GM18873 (cell line): Measurements from ENCODE around the gene SIGLEC11.
A peak's percentile ranks its signal among the peaks of the same experiment; 100 is the strongest.

ENCODE experiments used
- ATAC-seq: cut with Tn5 transposase; IDR thresholded peaks from one replicate; pipeline ENCODE4 v1.9.1; 2021; ENCODE audit warnings: mild to moderate bottlenecking, moderate library complexity, moderate number of reproducible peaks; ENCODE audit not compliant: unreplicated experiment, low FRiP score

The SIGLEC11 gene

DNA sequence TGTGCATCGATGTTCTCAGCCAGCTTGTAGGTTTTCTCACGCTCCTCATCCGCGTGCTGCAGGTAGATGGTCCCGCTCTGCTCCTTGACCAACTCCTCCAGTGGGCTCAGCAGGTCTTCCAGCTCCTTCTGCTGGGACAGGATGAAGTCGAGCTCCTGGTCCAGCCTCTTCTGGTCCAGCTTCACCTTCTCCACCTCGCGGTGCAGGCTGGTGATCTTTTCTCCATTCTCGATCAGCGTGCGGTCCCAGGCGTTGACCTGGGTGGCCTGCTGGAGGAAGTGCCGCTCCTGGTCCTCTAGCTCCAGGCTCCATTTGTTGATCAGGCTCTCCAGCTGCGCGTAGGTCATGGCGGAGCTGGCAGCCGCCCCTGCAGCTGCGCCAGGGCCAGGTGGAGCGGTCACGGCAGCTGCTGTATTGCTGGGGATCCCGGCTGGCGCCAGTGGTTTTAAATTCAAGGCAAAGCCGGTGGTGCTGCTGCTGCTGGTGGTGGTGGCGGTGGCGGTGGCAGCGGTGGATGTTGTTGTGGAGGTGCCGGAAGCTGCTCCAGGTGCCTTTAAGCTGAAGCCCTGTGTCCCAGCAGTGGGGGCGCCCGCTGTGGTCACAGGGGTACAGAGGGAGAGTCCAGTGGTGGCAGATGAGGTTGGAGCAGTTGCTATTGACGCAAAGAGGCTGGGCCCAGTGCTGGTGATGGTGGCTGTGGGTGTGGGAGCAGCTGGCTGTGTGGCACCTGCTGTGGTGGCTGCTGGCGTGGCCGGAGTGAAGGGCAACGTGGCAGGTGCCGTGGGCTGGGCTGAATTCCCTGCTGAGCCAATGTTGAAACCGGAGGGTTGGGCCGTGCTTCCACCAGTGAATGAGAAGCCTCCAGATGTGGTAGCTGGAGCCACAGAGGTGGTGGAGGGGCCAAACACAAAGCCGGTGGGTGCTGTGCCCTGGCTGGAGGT lies 52.2 kb downstream of the SIGLEC11 start:
- no peak for ATAC-seq

DNA sequence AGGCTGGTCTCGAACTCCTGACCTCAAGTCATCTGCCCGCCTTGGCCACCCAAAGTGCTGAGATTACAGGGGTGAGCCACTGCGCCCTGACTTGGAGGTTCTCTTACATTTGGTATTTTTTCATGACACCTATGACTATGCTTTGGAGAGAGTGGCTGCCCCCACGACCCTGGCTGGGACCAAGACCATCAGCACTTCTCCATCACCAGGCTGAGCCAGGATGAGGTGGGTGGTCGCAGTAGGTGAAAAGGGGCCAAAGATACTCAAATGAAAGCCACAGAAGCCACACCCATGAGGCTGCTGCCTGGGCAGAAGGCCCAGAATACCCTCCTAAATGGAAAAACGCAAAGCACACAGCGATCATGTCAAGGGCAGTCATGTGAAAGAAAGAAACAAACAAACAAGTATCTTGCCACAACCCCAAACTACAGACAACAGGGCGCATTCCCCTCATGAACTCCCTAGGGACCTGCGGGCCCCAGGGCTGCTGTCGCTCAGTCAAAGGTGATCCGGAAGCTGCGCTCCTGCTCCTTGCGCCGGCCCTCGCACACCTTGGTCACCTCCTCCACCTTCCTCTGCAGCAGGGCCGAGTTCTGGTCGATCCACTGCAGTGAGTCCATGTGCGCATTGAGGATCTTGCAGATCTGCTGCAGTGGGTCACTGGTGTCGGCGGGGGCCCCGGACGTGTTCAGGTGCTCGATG lies 53.1 kb downstream of the SIGLEC11 start:
- peak; percentile 45 for ATAC-seq

DNA sequence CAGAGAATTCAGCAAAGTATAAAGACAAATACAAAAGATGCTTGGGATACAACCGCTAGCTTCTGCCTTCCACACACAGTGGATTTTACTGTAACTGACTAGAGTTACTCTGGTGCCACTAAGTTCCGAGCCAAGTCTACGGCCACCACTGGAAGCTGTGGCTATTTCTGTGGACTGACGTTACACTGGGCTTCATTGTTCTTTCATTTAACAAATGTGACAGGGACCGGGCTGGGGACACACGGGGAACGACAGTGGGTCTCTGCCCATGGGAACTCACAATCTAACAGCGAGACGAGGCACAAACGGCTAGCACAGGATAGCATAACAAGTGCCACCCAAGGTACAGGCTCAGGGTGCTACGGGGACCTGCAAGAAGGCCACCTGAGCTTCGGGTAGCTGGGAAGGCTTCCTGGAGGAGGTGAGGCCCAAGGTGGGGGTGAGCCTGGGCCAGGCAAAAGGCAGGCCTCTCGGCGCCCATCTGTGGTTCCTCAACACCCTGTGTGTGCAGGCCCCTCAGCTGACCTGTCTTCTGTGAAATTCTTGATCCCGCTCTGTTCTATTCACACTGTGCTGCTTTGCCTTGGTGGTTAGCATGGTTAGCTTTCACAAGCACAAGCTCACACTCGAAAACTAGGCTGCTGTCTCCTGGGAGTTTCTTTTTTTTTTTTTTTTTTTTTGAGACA lies 54.0 kb downstream of the SIGLEC11 start:
- ATAC-seq, result peak; percentile 28

DNA sequence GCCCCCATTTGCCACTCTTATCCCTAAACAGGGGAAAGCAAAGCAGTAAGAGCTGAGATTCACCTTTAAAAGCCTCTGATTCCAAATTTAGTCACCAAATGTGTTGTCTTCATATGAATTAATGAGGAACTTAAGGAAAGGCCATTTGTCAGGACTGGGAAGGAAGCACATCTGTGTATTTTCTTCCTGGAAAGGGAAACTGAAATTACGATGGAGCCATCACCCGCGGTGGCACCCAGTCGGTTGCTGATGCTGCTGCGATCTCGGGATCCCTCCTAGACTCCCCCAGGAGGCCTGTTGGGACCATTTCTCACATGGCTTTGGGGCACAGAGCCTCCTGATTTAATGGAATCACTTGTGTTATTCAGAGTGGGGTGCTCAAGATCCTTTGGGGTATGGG lies 56.8 kb downstream of the SIGLEC11 start:
- ATAC-seq, result no peak
